ENCODE data around the gene TRIP12. TPM values are rescaled to one million over a fixed set of nuclear protein-coding genes. Genes with fewer than 3 reads are reported as not detected.

Gene TRIP12
- total and polyA plus RNA-seq, 2 of the 4 experiments (the other 2 are of a cell fraction) = 51.6 to 209 TPM

DNA sequence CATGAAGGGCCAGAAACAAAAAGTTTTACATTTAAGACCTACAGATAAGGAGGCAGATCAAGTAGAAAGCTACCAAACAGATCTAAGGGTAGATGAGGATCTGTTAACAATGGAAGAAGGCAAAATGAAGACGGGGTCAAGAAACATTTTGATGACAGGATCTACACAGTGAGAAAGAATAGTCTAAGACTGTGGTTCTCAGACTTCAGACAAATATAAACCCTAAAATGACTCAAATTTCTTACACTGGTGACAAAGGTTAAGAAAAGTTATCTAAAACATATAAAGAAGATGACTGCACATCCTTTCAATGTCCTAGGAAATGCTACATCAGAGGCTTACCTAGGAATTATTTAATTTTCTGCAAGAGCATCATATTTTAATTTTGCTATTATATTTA is 34.4 kb downstream of the TRIP12 start:
- CTCF ChIA-PET = interaction anchor here (0.6 to 0.9 kb wide), 2 partner anchors 24 to 1167 kb away, joined by 3 read pairs; no protein-coding TSS in a partner anchor
- H3K27ac ChIP-seq (ENCODE audit: insufficient read depth, low read length) = no peak overlapping the region
- H2AK5ac ChIP-seq (ENCODE audit: low read depth, low read length) = no peak overlapping the region
- peaks cover 9% of the 10 kb centered on the region; the same call in 1 of the 2 replicates for H3K36me3 ChIP-seq (ENCODE audit: control insufficient read depth, insufficient read depth, low read length)
- no peak overlapping the region for H4K5ac ChIP-seq (ENCODE audit: low read depth, low read length)
- no peak overlapping the region for H2AK9ac ChIP-seq (replicated peaks; ENCODE audit: low read depth, low read length, poor library complexity)
- in situ Hi-C loops (cut with MboI; ENCODE audit: low sequenced_read_pairs) (no loop called here), intact Hi-C loops (cut with micrococcal nuclease) (no loop called here), dilution Hi-C loops (cut with HindIII; ENCODE audit: low sequenced_read_pairs, unreplicated experiment) (no loop called here)
- no peak for ATAC-seq (ENCODE audit: low read depth)
- H3K9me1 ChIP-seq (ENCODE audit: insufficient read depth, low read length) = peaks cover 3% of the 10 kb centered on the region
- H3K4me3 ChIP-seq (ENCODE audit: insufficient read depth, low read depth, low read length) = no peak overlapping the region
- peaks cover 5 to 73% of the 10 kb centered on the region in 2 experiments; a peak in 3 of 4 replicates for H3K79me1 ChIP-seq (ENCODE audit: low read depth in 1 of 2, low read length in 2 of 2)
- H3K14ac ChIP-seq (replicated peaks; ENCODE audit: low read depth, low read length) = no peak overlapping the region
- no peak overlapping the region for H3K18ac ChIP-seq (ENCODE audit: low read depth, low read length)
- H3K23ac ChIP-seq (ENCODE audit: low read depth, low read length) = no peak overlapping the region; the same call in 1 of the 2 replicates
- no peak for DNase-seq
- H4K20me1 ChIP-seq (ENCODE audit: insufficient read depth, low read length) = peaks cover 79% of the 10 kb centered on the region
- H3K56ac ChIP-seq (ENCODE audit: extremely low read depth, insufficient read depth, low read length) = no peak overlapping the region
- H3K9me3 ChIP-seq (ENCODE audit: control insufficient read depth, insufficient read depth, low read length) = no peaks in the 10 kb centered on the region
- no peak overlapping the region for H4K8ac ChIP-seq (ENCODE audit: low read depth in 2 of 2, low read length in 2 of 2)
- TF ChIP-seq MAFK (IDR thresholded peaks at IDR 0.05; ENCODE audit: low read depth, low read length) = no peak
- TF ChIP-seq POLR2A (IDR thresholded peaks at IDR 0.05; ENCODE audit: low read depth, low read length) = no peak
- no peak for TF ChIP-seq CEBPB (IDR thresholded peaks at IDR 0.05; ENCODE audit: low read depth, low read length)
- TF ChIP-seq, protein P1, sequence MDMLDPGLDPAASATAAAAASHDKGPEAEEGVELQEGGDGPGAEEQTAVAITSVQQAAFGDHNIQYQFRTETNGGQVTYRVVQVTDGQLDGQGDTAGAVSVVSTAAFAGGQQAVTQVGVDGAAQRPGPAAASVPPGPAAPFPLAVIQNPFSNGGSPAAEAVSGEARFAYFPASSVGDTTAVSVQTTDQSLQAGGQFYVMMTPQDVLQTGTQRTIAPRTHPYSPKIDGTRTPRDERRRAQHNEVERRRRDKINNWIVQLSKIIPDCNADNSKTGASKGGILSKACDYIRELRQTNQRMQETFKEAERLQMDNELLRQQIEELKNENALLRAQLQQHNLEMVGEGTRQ (IDR thresholded peaks at IDR 0.05; ENCODE audit: low read depth, low read length) = no peak
- no peak for TF ChIP-seq MAZ (IDR thresholded peaks at IDR 0.05; ENCODE audit: borderline replicate concordance, low read depth, low read length)
- no peak for TF ChIP-seq RAD21 (IDR thresholded peaks at IDR 0.05; ENCODE audit: low read length)
- TF ChIP-seq FOS (IDR thresholded peaks at IDR 0.05; ENCODE audit: low read depth, low read length) = no peak
- no peak for TF ChIP-seq NFE2L2 (IDR thresholded peaks at IDR 0.05; ENCODE audit: low read depth, low read length)
- no peak for TF ChIP-seq RFX5 (IDR thresholded peaks at IDR 0.05; ENCODE audit: low read depth, low read length)
- TF ChIP-seq MXI1 (IDR thresholded peaks at IDR 0.05; ENCODE audit: borderline replicate concordance, low read depth, low read length) = no peak
- no peak for TF ChIP-seq BHLHE40 (IDR thresholded peaks at IDR 0.05; ENCODE audit: low read depth, low read length)
- TF ChIP-seq, protein P2, sequence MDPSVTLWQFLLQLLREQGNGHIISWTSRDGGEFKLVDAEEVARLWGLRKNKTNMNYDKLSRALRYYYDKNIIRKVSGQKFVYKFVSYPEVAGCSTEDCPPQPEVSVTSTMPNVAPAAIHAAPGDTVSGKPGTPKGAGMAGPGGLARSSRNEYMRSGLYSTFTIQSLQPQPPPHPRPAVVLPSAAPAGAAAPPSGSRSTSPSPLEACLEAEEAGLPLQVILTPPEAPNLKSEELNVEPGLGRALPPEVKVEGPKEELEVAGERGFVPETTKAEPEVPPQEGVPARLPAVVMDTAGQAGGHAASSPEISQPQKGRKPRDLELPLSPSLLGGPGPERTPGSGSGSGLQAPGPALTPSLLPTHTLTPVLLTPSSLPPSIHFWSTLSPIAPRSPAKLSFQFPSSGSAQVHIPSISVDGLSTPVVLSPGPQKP (IDR thresholded peaks at IDR 0.05; ENCODE audit: borderline replicate concordance, low read depth, low read length) = no peak
- no peak for TF ChIP-seq RCOR1 (IDR thresholded peaks at IDR 0.05; ENCODE audit: insufficient replicate concordance, low read length)
- TF ChIP-seq CHD1 (IDR thresholded peaks at IDR 0.05; ENCODE audit: low read depth, low read length) = no peak
- no peak overlapping the region for H2BK20ac ChIP-seq (ENCODE audit: low read depth, low read length)
- H4K91ac ChIP-seq (ENCODE audit: insufficient read depth, low read depth, low read length) = no peak overlapping the region
- H2BK120ac ChIP-seq (ENCODE audit: low read depth, low read length) = no peak overlapping the region
- no peak overlapping the region for H2AFZ ChIP-seq (replicated peaks; ENCODE audit: low read length, poor library complexity)
- no TSS peak for BruUV-seq (replicated peaks)
- H2BK5ac ChIP-seq (ENCODE audit: low read depth, low read length, poor library complexity, severe bottlenecking) = no peak overlapping the region
- WGBS, 2 experiments (ENCODE audit: extremely low coverage in 2 of 2, insufficient read length in 1 of 2) = no CpG with 5 or more reads among the region's 1 CpG
- no peak overlapping the region for H3K4ac ChIP-seq (ENCODE audit: low read depth, low read length)
- no peak overlapping the region for H3K4me2 ChIP-seq (ENCODE audit: low read depth, low read length)
- H2BK15ac ChIP-seq (ENCODE audit: low read depth, low read length) = no peak overlapping the region
- no peaks in the 10 kb centered on the region for H3K27me3 ChIP-seq (ENCODE audit: control insufficient read depth, insufficient read depth, low read length)
- H3K4me1 ChIP-seq (ENCODE audit: control insufficient read depth, insufficient read depth, low read length) = no peaks in the 10 kb centered on the region; the same call in 1 of the 2 replicates
- POLR2A ChIA-PET (ENCODE audit: unreplicated experiment) = no interaction called here
- no peak overlapping the region for H3K9ac ChIP-seq (ENCODE audit: low read depth, low read length)
